HG03039 (cell line): ENCODE results near the gene CCDC192.
"Not testable (repeated sequence)": the region's sequence is repeated elsewhere in the genome, so short reads cannot be mapped to it uniquely, and the experiment has no call there.

Experiments
- ATAC-seq: cut with Tn5 transposase; IDR thresholded peaks from one replicate; pipeline ENCODE4 v1.9.1; 2021; ENCODE audit warnings: mild to moderate bottlenecking, moderate library complexity; ENCODE audit not compliant: unreplicated experiment

Gene CCDC192

GRCh38 chr5:127697894-127698600 is 5.1 kb upstream of the CCDC192 start:
- ATAC-seq, result no peak

GRCh38 chr5:127699416-127699815 is 3.8 kb upstream of the CCDC192 start:
- ATAC-seq, result no peak

- ATAC-seq, result no peak
Observed at GRCh38 chr5:127700237-127700766, 2.9 kb upstream of the CCDC192 start.

- no peak for ATAC-seq
Observed at GRCh38 chr5:127702434-127702833, 757 bp upstream of the CCDC192 start.

- no peak for ATAC-seq
Observed at GRCh38 chr5:127705120-127705892, 2.1 kb downstream of the CCDC192 start.

- ATAC-seq, result no peak
Observed at GRCh38 chr5:127706691-127707090, 3.5 kb downstream of the CCDC192 start.

GRCh38 chr5:127707209-127707608 is 4.0 kb downstream of the CCDC192 start:
- no peak for ATAC-seq

- not testable (repeated sequence) for ATAC-seq
Observed at GRCh38 chr5:127713083-127713482, 9.9 kb downstream of the CCDC192 start.

- ATAC-seq, result no peak
Observed at GRCh38 chr5:127718181-127718580, 15.0 kb downstream of the CCDC192 start.

GRCh38 chr5:127723571-127723970 is 20.4 kb downstream of the CCDC192 start:
- ATAC-seq, result no peak

GRCh38 chr5:127725673-127726072 is 22.5 kb downstream of the CCDC192 start:
- ATAC-seq, result no peak

- ATAC-seq, result no peak
Observed at GRCh38 chr5:127732963-127733362, 29.8 kb downstream of the CCDC192 start.

- ATAC-seq, result not testable (repeated sequence)
Observed at GRCh38 chr5:127739348-127739747, 36.2 kb downstream of the CCDC192 start.

GRCh38 chr5:127739807-127740384 is 36.7 kb downstream of the CCDC192 start:
- no peak for ATAC-seq

- ATAC-seq, result no peak
Observed at GRCh38 chr5:127741412-127741811, 38.2 kb downstream of the CCDC192 start.

GRCh38 chr5:127744241-127744640 is 41.0 kb downstream of the CCDC192 start:
- no peak for ATAC-seq

GRCh38 chr5:127746756-127747155 is 43.6 kb downstream of the CCDC192 start:
- ATAC-seq, result no peak

- not testable (repeated sequence) for ATAC-seq
Observed at GRCh38 chr5:127752503-127753265, 49.5 kb downstream of the CCDC192 start.

- ATAC-seq, result no peak
Observed at GRCh38 chr5:127754259-127754658, 51.1 kb downstream of the CCDC192 start.

GRCh38 chr5:127754706-127755105 is 51.5 kb downstream of the CCDC192 start:
- no peak for ATAC-seq

GRCh38 chr5:127757576-127757975 is 54.4 kb downstream of the CCDC192 start:
- peak; percentile 71 for ATAC-seq
